ENCODE results near the gene LDLRAD3. TPM values are rescaled to one million over a fixed set of nuclear protein-coding genes. Genes with fewer than 3 reads are reported as not detected.
A peak's percentile ranks its signal among the peaks of the same experiment; 100 is the strongest.

The LDLRAD3 gene
- total and polyA plus RNA-seq, 2 experiments from 2014 or later, result 6.2 to 9.5 TPM

DNA sequence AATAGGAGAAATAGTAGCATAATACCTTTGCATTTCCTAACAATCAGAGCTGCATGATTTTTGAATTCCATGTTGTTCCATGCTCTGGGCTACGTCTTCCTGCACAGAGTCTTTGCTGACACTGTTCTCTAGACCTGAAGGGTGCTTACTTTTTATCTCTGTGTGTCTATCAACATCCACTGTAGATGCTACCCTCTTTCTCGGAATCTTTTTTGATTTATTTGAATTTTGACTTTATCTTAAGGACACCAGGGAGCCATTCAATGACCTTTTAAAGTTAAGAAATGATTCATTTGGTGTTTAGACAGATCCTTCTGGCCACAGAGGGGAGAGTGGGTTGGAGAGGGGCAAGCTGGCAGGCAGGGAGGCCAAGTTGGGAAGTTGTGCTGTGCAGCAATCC is 90.1 kb downstream of the LDLRAD3 start:
- Histone ChIP-seq H3K36me3 (no peaks in the 10 kb centered on the region), H3K9me3 (ENCODE audit: low read depth) (no peaks in the 10 kb centered on the region), H3K4me3 (no peak overlapping the region), H3K27ac (no peak overlapping the region), H3K4me1 (ENCODE audit: low read depth) (no peaks in the 10 kb centered on the region), H3K27me3 (no peaks in the 10 kb centered on the region)
- TF ChIP-seq CTCF (IDR thresholded peaks at IDR 0.05; ENCODE audit: low read depth, low read length), result no peak
- no peak for DNase-seq (ENCODE audit: low read depth in 1 of 2, low spot score in 1 of 2)

- H3K36me3 ChIP-seq, result no peaks in the 10 kb centered on the region
- peaks cover 3% of the 10 kb centered on the region for H3K4me1 ChIP-seq (ENCODE audit: low read depth)
- peak; percentile 6 for TF ChIP-seq CTCF (IDR thresholded peaks at IDR 0.05; ENCODE audit: low read depth, low read length)
- no peak overlapping the region for H3K27ac ChIP-seq
- H3K4me3 ChIP-seq, result no peak overlapping the region
- peak in 1 of 2 donors; percentile 74 for DNase-seq (ENCODE audit: low read depth in 1 of 2, low spot score in 1 of 2)
- no peaks in the 10 kb centered on the region for H3K27me3 ChIP-seq
- H3K9me3 ChIP-seq (ENCODE audit: low read depth), result no peaks in the 10 kb centered on the region
These were observed 90.9 kb downstream of the LDLRAD3 start for GRCh38 chr11:36034551-36035331.

DNA sequence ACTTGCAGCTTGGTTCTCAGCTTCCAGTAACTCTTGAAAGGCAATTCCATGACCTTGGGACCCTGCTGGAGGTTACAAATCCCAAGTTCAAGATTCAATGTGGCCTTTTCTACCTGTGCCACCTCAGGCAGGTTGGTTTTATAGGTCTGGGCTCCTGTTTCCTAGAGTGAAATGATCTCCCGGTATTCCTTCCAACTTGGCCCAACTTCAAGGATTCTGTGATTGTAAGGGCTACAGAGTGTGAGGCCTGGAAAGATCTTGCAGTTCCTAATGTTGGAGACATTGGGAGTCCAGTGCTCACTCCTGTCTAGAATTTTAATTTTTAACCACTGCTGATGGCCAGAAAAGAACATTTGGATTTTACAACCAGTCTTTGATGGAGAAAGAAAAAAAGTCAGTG is 91.6 kb downstream of the LDLRAD3 start:
- no peaks in the 10 kb centered on the region for H3K36me3 ChIP-seq
- no peaks in the 10 kb centered on the region for H3K27me3 ChIP-seq
- no peak overlapping the region for H3K4me3 ChIP-seq
- DNase-seq (ENCODE audit: low read depth in 1 of 2, low spot score in 1 of 2), result no peak
- no peaks in the 10 kb centered on the region for H3K9me3 ChIP-seq (ENCODE audit: low read depth)
- TF ChIP-seq CTCF (IDR thresholded peaks at IDR 0.05; ENCODE audit: low read depth, low read length), result no peak
- peaks cover 10% of the 10 kb centered on the region for H3K4me1 ChIP-seq (ENCODE audit: low read depth)
- H3K27ac ChIP-seq, result no peak overlapping the region

DNA sequence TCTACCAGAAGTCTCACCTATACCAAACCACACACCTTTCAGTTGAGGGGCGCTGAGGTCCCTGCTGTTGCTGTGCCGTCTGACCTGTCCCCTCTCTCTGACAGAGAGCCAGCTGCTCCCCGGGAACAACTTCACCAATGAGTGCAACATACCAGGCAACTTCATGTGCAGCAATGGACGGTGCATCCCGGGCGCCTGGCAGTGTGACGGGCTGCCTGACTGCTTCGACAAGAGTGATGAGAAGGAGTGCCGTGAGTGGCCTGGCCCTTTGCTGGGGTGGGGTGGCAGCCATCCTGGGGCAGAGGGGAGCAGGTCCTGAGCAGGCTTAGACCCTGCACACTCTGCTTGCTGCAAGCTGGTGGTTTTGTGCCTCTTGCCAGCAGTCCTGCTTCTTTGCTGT is 92.1 kb downstream of the LDLRAD3 start:
- no peak overlapping the region for H3K4me3 ChIP-seq
- no peak overlapping the region for H3K27ac ChIP-seq
- no peaks in the 10 kb centered on the region for H3K36me3 ChIP-seq
- no peaks in the 10 kb centered on the region for H3K27me3 ChIP-seq
- no peaks in the 10 kb centered on the region for H3K9me3 ChIP-seq (ENCODE audit: low read depth)
- peaks cover 10% of the 10 kb centered on the region for H3K4me1 ChIP-seq (ENCODE audit: low read depth)
- DNase-seq (ENCODE audit: low read depth in 1 of 2, low spot score in 1 of 2), result no peak
- TF ChIP-seq CTCF (IDR thresholded peaks at IDR 0.05; ENCODE audit: low read depth, low read length), result no peak

GRCh38 chr11:36037031-36037430 is 93.2 kb downstream of the LDLRAD3 start:
- Histone ChIP-seq H3K9me3 (ENCODE audit: low read depth) (no peaks in the 10 kb centered on the region), H3K4me1 (ENCODE audit: low read depth) (peaks cover 10% of the 10 kb centered on the region), H3K36me3 (no peaks in the 10 kb centered on the region), H3K4me3 (no peak overlapping the region), H3K27ac (no peak overlapping the region), H3K27me3 (no peaks in the 10 kb centered on the region)
- TF ChIP-seq CTCF (IDR thresholded peaks at IDR 0.05; ENCODE audit: low read depth, low read length), result no peak
- DNase-seq (ENCODE audit: low read depth in 1 of 2, low spot score in 1 of 2), result peak in 1 of 2 donors; percentile 70
